Measurements from ENCODE around the gene METRN.
A peak's percentile ranks its signal among the peaks of the same experiment; 100 is the strongest.

METRN gene

DNA sequence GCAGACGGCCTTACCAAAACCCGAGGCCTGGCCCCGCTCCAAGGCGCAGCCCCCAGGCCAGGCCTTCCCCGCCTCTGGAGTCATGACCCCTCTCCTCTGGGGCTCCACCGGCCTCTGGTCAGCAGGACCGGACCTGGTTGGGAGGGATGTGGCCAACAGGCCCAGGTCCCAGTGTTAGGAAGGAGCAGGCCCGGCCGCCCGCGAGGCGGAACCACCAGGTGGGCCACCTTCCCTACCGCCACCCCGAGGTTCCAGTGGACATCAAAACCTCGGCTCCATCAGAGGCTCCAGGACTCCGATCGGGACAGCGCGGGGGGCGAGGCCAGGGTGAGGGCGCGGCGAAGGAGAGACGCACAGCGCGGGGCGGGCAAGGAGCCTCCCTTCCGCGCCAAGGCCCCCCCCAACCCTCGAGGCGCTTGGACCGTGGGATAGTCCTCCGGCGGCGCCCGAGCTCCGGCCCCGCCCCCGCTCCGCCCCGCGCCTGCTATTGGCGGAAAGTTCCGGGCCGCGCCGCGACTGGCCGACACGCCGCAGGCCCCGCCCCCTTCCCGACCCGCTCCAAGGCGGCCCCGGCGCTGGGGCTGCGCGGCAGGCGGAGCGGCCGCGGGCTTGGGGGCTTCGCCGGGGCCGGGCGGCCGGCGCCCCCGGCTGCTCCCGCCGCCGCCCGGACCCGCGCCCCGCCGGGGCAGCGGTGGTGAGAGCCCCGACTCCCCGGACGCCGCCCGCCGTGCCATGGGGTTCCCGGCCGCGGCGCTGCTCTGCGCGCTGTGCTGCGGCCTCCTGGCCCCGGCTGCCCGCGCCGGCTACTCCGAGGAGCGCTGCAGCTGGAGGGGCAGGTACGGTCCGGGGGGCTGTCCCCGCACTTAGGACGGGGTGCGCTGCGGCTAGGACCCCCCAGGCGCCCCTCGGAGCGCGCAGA, at the start of gene METRN:
Gene METRN (plus strand): TSS at position 561 of the 919 bp plus-strand sequence. CDS start 172 bp downstream, at position 733.
- peak; percentile 96 for DNase-seq

DNA sequence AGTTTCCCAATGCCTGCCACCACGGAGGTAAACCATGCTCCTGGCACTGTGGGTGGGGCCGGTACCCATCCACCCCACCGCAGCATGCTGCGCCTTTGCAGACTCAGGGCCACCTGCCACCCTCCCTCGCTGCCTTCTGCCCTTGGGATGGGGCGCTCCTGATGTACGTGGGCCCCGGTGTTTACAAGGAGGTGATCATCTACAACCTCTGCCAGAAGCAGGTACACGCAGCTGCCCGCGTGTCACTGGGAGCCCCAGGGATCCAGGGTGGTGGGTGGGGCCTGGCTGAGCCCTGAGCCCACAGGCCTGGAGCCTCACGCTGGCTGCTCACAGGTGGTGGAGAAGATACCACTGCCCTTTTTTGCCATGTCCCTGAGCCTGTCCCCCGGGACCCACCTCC, 48.3 kb upstream of the METRN start:
- no peak for DNase-seq

DNA sequence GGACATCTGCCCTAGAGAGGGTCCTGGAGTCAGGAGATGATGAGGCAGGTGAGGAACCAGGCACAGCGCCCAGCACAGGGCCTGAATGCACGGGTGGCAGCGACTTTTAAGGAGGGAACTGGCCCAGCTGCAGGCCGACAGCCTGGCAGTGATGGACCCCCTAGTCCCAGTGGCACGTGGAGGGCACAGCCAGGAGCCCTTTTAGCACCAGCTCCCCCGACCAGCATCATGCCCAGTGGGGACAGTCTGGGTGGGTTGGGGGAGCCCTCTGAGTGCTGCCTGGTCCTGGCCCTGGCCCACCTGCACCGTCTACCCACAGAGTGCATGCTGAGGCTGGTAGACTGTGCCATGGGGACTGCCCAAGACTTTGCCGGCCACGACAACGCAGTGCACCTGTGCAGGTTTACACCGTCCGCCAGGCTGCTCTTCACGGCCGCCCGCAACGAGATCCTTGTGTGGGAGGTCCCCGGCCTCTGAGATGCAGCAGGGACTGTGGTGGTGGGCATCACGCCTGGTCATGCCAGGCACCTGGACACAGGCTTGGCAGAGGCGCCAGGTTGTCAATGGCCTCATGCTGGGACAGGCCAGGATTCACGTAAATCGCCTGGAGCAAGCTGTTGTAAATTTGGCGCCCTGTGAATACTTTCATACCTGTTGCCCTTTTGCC, 47.7 kb upstream of the METRN start:
- no peak for DNase-seq

DNA sequence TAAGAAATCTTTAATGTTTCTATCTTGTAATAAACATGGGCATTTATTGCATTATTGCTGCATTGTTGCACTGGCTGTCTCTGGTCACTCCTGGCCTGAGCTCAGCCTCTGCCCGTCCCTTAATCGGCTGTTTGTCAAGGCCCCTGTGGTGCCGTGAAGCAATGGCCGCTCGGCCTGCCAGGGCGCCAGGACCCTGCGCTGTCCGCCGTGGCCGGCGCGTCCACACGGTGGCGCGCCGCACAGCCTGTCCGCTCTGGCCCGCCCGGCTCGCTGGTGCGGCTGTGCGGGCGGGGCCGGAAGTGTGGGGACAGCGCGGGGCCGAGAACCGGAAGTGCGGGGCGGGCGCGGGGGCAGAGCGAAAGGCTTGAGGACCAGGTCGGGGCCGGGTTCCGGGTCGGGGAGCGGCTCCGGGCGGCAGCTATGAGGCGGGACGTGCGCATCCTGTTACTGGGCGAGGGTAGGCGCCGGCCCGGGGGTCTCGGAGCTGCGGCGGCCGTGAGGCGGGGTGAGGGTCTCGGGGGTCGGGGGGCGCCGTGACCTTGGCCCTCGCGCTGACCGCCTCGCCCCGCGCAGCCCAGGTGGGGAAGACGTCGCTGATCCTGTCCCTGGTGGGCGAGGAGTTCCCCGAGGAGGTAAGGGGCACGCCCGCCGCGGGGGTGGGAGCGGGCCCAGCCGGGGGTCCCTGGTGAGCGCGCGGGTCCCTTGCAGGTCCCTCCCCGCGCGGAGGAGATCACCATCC, 47.0 kb upstream of the METRN start, which contains the start of gene RHOT2:
Gene RHOT2 (plus strand): TSS at position 353 of the 739 bp plus-strand sequence. CDS start 68 bp downstream, at position 421.
- peak; percentile 95 for DNase-seq

DNA sequence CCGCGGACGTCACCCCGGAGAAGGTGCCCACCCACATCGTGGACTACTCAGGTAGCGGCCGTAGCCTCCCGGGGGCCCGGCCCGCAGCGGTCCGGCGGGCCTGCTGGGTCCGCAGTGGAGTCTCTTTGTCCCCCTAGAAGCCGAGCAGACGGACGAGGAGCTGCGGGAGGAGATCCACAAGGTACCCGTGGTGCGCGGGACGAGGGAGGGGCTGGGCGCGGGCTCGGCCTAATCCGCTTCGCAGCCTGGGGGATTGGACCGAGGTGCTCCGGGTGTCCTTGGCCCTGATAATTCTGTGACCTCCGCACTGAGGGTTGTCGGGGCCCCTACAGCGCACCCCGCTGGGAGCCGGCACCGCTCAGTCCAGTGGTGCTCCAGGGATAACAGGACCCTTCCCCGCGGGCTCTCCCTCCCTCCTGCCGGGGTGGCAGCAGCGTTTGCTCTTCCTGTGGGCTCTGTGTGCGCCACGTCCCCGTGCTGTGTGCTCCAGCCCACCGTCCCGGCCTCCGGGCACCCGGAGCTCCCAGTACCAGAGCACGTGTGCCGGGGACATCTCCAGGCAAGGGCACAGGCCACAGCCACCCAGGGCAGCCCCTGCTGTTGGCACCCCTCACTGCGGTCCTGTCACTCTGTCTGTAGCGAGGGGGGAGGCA, 46.3 kb upstream of the METRN start:
- no peak for DNase-seq

DNA sequence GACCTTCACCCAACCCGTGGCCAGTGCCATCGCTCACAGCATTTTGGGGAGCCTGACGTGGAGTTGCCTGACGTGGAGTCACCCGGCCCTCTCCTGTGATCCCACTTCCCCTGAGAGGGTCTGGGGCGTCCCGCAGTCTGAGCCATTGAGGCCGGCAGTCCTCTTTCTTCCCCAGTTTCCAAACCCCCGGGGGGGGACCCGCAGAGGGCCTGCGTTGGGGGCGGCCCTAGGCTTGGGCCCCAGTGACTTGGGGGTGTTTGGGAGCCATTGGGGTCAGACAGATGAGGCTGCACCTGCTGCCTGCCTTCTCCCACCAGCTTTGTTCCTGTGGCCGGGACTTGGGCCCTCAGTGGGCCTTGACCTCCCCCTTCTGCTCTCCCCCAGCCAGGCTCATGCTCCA, 45.3 kb upstream of the METRN start:
- DNase-seq = no peak

DNA sequence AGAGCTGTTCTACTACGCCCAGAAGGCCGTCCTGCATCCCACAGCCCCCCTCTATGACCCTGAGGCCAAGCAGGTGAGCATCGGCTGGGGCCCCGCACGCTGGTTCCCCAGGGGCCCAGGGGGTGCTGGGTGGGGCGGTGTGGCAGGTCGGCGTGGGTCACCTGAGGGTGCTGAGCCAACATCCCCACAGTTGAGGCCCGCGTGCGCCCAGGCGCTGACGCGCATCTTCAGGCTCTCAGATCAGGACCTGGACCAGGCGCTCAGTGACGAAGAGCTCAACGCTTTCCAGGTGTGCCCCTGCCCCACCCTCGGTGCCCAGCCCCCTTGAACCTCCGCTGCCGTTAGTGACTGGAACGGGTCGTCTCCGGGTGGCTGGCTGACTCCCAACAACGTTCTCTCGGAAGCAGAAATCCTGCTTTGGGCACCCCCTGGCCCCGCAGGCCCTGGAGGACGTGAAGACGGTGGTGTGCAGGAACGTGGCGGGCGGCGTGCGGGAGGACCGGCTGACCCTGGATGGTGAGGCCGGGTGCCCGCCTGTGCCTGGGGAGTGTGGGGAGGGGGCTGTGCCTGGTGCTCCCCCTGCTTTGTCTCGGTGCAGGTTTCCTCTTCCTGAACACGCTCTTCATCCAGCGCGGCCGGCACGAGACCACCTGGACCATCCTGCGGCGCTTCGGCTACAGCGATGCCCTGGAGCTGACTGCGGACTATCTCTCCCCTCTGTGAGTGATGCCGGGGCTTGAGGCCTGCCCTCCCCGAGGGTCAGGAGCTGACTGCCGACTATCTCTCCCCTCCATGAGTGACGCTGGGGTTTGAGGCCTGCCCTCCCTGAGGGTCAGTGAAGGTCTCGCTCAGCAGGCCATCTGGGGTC, 44.2 kb upstream of the METRN start:
- DNase-seq = no peak

DNA sequence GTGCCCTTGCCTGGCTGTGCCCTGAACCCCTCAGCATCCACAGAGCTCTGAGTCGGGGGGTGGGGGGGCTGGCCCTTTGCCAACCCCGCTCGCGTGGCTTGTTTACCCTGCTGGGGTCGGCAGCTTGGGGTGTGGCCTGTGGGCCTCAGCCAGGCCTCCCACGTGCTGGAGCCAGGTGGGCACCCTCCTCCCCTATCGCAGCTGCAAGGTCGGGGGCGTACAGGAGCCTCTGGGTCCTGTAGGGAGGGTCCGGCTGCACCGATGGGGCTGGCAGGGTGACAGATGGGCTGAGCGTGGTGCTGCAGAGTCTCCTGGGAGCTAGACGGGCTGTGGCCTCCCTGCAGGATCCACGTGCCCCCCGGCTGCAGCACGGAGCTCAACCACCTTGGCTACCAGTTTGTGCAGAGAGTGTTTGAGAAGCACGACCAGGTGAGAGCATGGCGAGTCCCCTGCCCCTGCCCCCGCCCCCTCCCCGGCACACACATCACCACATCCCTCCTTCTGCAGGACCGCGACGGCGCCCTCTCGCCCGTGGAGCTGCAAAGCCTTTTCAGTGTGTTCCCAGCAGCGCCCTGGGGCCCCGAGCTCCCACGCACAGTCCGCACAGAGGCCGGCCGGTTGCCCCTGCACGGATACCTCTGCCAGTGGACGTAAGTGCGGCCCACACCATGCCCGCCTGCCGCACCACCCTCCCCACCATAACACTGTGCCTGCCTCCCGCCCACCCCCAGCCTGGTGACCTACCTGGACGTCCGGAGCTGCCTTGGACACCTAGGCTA, 43.4 kb upstream of the METRN start:
- no peak for DNase-seq

DNA sequence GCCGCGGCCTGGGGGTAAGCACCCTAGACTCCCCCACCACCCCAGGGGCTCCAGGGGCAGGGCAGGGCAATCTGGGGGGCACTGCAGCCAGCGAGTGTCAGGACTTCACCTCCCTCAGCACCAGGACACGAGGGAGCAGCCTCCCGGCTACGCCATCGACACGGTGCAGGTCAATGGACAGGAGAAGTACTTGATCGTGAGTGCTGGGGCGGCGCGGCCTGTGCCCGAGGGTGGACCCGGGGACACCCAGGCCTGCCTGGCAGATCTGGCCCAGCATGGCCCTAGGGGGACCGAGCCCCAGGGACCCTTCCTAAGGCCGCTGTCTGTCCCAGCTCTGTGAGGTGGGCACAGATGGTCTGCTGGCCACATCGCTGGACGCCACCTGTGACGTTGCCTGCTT, 42.5 kb upstream of the METRN start:
- DNase-seq = no peak

DNA sequence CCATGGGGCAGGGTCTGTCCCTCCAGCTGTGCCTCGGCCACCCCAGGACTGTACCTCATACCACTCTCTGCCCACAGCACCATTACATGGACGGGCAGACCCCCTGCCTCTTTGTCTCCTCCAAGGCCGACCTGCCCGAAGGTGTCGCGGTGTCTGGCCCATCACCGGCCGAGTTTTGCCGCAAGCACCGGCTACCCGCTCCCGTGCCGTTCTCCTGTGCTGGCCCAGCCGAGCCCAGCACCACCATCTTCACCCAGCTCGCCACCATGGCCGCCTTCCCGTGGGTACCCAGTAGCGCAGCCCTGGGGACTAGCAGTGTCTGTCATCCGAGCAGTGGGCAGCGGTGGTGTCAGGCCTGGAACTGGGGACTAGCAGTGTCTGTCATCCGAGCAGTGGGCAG, 42.1 kb upstream of the METRN start:
- DNase-seq = no peak

DNA sequence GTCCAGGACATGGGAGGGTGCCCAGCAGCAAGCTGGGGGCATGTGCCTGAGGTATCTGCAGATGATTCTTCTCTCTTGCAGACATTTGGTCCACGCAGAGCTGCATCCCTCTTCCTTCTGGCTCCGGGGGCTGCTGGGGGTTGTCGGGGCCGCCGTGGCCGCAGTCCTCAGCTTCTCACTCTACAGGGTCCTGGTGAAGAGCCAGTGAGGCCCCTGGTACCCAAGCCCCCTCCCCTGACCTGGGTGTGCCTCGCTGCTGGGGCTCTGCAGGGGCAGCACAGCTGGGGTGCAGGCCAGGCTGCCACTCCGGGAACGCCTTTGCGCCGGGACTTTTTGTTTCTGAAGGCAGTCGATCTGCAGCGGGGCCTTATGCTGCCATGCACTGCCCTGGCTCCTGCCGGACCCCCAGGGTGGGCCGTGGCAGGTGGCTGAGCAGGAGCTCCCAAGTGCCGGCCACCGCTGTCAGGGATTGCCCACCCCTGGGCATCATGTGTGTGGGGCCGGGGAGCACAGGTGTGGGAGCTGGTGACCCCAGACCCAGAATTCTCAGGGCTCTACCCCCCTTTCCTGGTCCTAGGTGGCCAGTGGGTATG, 41.4 kb upstream of the METRN start:
- no peak for DNase-seq

DNA sequence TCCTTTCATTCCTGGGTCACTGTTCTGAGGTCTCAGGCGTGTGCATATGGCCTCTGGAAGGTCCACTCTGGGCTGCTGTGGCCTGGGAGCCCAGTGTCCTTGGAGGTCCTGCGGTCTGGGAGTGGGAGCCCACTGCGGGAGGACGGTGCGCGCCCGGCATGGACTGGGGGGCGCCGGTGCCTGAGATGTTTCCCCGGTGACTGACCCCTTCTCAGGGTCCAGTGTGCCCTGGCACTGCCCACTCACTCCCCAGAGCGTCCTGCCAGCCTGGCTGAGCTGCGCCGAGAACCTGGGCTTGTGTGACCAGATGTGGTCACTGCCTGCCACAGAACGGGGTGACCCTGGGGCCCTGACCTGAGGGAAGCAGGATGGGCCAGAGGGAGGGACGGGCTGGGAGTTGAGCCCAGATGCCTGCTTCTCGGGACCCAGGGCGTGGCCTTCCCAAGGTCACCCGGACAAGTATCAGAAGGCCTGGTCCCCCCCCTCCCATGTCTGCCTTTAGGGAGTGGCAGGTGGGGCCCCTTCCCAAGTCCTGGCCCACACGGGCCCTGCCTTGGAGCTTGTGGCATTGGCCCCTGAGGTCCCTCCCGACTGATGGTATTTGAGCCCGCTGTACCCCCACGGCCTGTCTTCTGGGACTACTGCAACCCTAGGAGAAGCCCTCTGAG, 40.6 kb upstream of the METRN start:
- DNase-seq = no peak

DNA sequence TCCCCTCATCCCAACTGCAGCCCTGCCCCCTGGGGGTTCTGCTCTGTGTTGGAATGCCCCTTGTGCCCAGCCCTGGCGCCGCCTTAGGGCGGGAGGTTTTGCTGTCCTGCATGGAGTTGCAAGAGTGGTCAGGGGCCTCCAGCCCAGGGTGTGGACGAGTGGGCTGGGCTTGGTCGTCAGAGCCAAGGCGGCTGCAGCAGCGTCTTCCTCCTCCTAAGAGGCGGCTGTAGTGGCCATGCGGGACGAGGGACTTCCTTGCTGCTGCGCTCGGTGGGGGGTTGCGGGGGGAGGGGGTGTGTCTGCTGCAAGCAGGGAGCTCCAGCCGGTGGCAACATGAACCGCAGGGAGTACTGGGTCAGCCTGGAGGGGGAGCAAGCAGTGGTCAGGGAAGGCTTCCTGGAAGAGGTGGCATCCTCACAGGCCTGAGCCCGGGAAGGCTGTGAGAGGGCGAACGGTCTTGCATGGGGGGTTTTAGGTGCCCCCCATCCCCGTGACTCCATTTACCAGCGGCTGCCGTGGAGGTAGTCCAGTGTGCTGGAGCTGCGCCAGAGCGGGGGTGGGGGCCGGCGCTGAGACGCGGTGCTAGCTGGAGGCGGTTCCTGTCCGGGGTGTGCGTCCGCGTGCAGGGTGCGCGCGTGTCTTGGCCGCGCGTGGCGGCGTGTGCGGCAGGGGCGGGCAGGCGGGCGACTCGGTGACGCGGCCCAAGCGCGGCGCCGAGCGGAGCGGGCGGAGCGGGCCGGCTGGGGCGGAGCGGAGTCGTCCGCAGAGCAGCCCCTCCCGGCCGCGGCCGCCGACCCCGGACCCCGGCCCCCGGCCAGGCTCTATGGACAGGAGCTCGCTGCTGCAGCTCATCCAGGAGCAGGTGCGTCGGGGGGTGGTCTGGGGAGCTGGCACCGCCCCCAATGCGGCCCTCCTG, 39.7 kb upstream of the METRN start, which contains the start of gene RHBDL1:
Gene RHBDL1 (plus strand): TSS at position 704 of the 916 bp plus-strand sequence. CDS start 120 bp downstream, at position 824.
- no peak for DNase-seq

DNA sequence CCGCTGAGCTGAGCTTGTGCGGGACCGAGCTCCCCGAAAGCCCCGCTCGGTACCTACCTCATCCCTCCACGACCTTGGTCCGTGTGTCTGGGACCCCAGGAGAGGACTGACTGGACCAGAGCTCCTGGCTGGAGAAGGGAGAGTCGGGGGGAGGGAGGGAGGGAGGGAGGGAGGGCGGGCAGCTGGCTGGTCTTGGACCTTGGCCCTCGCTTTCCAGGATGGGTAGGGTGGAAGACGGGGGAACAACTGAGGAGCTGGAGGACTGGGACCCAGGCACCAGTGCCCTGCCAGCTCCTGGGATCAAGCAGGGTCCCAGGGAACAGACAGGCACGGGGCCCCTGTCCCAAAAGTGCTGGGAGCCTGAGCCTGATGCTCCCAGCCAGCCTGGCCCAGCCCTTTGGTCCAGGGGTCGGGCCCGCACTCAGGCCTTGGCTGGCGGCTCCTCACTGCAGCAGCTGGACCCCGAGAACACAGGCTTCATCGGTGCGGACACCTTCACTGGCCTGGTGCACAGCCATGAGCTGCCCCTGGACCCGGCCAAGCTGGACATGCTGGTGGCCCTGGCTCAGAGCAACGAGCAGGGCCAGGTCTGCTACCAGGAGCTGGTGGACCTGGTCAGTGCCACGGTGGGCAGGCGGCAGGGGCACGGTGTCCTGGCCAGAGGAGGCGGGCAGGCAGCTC, 38.9 kb upstream of the METRN start:
- DNase-seq = no peak

DNA sequence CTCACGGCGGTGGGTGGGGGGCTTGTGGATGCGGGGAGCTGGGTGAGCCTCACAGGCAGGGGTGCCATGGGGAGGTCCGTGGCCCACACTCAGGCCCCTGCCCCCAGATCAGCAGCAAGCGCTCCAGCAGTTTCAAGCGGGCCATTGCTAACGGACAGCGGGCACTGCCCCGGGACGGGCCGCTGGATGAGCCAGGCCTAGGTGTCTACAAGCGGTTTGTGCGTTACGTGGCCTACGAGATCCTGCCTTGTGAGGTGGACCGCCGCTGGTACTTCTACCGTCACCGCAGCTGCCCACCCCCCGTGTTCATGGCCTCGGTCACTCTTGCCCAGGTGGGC, 38.4 kb upstream of the METRN start:
- no peak for DNase-seq

DNA sequence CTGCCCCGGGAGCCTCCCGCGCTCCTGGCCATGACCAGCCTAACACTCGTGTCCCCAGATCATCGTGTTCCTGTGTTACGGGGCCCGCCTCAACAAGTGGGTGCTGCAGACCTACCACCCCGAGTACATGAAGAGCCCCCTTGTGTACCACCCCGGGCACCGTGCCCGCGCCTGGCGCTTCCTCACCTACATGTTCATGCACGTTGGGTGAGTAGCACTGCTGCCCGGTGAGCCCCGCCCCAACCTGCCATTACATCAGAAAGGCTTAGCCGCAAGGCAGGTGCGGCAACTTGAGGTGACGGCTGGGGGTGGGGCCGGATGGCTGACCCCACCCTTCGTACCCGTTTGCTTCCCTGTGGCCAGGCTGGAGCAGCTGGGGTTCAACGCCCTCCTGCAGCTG, 38.0 kb upstream of the METRN start:
- DNase-seq = peak; percentile 46

DNA sequence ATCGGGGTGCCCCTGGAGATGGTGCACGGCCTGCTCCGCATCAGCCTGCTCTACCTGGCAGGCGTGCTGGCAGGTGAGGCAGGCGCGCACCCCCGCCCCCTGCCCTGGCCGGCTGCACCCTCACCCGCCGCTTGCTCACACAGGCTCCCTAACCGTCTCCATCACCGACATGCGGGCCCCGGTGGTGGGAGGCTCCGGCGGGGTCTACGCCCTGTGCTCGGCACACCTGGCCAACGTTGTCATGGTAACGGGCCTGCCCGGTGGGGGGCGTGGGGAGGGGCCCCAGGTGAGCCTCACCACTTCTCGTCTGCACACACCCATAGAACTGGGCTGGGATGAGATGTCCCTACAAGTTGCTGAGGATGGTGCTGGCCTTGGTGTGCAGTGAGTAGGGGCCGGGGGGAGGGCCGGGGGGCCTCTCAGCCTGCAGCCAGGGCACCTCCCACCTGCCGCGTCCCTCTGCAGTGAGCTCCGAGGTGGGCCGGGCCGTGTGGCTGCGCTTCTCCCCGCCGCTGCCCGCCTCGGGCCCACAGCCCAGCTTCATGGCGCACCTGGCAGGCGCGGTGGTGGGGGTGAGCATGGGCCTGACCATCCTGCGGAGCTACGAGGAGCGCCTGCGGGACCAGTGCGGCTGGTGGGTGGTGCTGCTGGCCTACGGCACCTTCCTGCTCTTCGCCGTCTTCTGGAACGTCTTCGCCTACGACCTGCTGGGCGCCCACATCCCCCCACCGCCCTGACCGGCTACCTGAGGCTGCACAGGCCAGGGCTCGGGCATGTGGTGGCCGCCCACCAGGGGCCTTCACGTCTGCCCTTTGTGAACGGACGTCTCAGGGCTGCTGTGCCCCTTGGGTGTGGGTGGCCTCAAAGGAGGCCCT, 37.4 kb upstream of the METRN start:
- DNase-seq = no peak

Measured in CD4-positive, alpha-beta T cell treated with Interleukin-17A for 4 hours (primary cell).